GM21737 (cell line): ENCODE measurements around the gene GEMIN7.

Experiments
- ATAC-seq: cut with Tn5 transposase; IDR thresholded peaks from one replicate; pipeline ENCODE4 v1.9.1; 2021; ENCODE audit warnings: mild to moderate bottlenecking, moderate library complexity; ENCODE audit not compliant: unreplicated experiment

GEMIN7 gene

DNA sequence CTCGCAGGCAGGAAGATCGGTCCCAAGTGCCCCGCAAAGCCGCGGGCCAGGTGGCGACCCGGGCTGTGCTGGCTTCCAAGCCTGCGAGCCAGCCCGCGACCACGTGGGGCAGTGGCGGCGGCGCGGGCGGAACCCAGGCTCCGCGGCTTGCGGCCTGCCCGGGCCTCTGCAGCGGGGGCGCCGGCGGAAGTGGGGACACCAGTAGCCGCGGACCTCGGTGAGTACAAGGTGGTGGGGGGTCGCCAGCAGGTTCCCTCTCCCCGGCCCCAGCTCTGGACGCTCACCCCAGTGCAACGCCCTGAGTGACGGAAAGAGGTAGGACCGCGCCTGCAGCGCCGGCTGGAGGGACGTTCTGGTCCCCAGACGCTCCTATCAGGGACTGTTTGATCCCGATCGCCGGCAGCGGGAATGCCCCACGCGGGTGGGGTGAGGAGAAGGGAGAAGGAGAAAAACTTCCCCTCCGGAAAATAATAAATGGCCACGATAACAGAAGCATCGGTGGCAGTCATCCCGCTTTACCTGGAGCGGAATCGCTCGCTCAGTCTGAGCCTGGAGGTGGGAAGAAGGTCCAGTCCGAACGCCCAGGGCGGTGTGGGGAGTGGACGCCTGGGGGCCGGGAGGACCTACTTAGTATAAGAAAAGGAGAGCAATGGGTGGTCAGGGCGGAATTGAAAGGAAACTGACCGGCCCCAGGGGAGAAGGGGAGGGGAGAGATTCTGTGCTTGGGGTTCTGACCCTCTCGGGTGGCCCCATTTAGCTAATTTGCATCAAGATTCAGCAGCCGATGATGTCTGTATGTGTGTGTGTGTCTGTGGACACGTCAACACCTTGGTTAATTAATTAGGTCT lies at the start of gene GEMIN7:
GEMIN7 (plus strand) TSS at position 198 of the 848 bp plus-strand sequence. CDS start 10,855 bp downstream, outside the sequence.
- no peak for ATAC-seq

DNA sequence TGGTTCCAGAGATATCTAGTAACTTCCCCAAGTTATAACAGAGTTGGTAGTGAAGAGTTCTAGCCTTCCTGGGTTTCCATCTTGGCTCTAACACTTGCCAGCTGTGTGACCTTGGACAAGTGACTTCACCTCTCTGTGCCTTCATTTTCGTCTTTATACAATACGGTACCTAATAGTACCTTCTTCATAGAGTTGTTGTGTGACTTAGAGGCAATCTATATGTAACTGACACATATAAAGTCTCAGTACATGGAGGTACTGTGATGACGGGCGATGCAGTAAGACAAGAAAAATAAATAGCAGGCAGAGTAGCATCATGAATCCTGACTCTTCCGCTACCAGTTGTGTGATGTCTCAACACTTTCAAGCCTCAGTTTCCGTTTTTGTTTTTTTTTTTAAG lies 48.2 kb upstream of the GEMIN7 start:
- no peak for ATAC-seq

DNA sequence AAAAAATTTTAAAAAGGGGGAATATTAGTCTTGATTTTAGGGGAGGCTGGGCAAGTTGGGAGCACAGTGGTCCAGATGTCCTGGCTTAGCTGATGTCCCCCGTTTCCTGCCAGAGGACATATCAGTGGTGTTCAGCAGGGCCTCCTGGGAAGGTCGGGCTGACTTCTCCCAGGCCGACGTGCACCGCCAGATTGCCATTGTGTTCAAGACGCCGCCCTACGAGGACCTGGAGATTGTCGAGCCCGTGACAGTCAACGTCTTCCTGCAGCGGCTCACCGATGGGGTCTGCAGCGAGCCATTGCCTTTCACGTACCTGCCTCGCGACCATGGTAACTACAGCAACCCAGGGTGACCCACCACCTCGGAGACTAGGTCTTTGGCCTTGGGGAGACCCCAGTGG lies 46.6 kb upstream of the GEMIN7 start:
- no peak for ATAC-seq

DNA sequence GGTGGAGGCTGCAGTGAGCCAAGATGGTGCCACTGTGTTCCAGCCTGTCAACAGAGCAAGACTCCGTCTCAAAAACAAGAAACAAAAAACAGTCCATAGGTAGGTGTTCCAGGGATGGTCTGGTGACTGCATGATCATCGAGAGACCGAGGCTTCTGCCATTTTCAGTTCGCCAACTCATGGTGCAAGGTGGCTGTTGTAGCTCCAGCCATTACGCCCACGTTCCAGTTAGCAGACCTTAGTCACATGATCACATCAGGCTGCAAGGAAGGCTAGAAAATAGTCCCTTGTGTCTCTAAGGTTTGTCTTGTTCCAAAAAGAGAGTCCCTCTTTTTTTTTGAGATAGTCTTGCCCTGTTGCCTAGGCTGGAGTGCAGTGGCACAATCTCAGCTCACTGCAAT lies 43.3 kb upstream of the GEMIN7 start:
- no peak for ATAC-seq

DNA sequence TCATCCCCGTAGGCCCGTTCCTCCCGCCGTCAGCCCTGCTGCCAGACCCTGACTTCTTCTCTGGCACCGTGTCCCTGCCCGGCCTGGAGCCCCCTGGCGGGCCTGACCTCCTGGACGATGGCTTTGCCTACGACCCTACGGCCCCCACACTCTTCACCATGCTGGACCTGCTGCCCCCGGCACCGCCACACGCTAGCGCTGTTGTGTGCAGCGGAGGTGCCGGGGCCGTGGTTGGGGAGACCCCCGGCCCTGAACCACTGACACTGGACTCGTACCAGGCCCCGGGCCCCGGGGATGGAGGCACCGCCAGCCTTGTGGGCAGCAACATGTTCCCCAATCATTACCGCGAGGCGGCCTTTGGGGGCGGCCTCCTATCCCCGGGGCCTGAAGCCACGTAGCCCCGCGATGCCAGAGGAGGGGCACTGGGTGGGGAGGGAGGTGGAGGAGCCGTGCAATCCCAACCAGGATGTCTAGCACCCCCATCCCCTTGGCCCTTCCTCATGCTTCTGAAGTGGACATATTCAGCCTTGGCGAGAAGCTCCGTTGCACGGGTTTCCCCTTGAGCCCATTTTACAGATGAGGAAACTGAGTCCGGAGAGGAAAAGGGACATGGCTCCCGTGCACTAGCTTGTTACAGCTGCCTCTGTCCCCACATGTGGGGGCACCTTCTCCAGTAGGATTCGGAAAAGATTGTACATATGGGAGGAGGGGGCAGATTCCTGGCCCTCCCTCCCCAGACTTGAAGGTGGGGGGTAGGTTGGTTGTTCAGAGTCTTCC lies 41.5 kb upstream of the GEMIN7 start:
- no peak for ATAC-seq

GRCh38 chr19:45038931-45039893 lies 39.8 kb upstream of the GEMIN7 start, which contains the start of gene CLASRP:
CLASRP (plus strand) TSS chr19:45039045; CDS start chr19:45040213, 1,168 bp downstream.
- ATAC-seq, result peak; percentile 69

- ATAC-seq, result no peak
Observed at GRCh38 chr19:45040059-45040771, 38.8 kb upstream of the GEMIN7 start.

DNA sequence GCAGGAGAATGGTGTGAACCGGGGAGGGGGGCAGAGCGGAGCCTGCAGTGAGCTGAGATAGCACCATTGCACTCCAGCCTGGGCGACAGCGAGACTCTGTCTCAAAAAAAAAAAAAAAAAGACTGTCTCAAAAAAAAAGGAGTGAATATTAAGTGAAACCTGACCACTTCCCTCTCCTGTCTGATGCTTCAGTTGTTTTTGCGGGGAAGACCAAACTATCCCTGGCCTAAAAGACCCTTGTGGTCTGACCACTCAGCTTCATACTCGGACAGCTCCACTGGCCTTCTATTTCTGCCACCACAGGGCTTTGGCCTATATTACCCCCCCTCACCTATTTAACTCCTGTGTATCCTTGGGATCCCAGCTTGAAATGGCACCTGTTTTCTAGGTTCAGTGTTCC lies 37.9 kb upstream of the GEMIN7 start:
- no peak for ATAC-seq

DNA sequence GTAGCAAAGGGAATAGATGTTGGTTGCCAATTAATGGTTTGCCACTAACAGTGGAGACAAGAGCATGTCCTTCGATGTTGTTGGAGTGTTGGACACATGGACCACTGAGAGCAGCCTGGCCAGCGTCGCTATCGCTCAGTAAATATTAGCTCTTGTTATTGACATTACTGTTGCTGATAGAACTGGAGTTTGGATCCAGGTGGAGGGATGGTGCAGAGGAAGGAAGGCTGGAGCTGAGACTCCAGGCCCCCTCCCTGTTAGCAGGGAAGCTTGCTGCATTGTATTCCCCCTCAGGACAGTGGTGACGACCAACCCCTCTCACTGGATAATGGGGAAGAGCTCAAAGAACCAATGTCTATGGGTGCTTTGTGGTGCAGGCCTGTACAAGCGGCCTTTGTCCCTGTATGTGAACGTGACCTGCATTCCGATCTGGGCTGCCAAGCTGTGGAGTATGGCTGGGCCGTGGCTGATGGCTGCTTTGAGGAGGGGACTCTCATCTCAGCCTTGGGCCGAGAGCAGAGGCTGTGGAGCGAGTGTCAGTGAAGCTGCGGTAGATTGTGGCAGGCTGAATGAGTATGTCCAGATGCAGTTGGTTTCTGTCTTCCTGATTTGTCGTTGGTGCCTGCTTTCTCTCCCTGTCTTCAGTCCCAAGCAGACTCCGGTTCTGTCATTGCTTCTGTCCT lies 33.2 kb upstream of the GEMIN7 start:
- no peak for ATAC-seq

DNA sequence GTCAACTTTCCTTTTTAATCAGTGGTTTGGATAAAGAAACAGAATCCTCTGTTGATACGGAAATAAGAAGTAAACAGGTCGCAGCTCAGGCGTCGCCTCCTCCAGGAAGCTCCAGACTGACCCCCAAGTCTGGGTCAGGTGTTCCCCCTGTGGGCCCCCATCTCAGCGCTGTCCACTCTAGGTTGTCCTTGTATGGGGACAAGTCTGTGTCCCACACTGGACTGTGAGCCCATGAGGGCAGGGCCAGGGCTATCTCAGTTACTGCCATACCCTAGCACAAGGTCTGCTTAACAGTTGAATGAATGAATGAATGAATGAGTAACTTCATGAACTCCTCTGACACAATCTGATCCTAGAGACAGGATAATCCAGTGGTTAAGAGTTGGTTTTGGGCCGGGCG lies 32.7 kb upstream of the GEMIN7 start:
- no peak for ATAC-seq

DNA sequence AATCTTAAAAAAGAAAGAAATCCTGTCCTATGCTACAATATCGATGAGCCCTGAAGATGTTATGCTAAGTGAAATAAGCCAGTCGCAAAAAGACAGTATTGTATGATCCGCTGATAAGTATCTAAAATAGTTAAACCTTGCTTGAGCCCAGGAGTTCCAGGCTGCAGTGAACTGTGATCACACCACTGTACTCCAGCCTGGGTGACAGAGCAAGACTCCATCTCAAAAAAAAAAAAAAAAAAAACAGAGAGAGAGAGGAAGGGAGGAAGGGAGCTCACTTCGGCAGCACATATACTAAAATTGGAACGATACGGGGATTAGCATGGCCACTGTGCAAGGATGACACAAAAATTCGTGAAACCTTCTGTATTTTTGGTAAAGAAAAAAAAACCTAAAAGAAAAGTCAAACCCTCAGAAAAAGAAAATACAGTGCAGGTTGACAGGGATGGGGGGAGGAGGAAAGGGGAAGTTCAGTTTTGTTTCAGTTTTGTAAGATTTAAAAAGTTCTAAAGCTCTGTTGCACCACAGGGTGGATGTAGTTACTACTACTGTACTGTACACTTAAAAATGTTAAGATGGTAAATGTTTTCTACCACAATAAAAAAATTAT lies 31.8 kb upstream of the GEMIN7 start:
- no peak for ATAC-seq

GRCh38 chr19:45049073-45049736 lies 29.9 kb upstream of the GEMIN7 start:
- ATAC-seq, result no peak

- ATAC-seq, result no peak
Observed at GRCh38 chr19:45050036-45050435, 29.0 kb upstream of the GEMIN7 start.

DNA sequence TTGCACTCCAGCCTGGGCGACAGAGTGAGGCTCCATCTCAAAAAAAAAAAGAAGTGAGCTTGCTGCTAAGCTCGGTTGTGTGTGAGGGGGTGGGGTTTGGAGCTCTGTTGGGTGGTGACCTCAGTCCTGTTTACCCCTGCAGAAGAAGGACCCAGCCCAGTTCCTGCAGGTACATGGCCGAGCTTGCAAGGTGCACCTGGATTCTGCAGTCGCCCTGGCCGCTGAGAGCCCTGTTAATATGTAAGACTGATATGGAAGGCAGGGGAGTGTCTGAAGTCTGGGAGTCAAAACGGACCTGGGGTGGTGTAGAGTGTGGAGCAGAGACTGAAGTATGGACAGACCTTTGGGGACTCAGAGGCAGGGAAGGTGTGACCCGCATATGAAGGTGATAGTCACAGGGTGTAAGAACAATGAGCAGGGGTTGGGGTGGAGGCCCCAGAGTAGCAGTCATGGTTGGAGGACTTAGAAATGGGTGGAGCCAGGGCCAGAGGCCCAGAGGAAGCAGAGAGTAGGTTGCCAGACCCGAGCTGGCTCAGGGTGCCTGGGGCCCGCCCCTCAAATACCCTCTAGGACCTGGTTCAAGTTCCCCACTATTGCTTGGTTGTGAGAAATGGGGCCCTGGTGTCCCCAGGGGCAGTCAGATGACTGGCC lies 27.0 kb upstream of the GEMIN7 start:
- no peak for ATAC-seq

DNA sequence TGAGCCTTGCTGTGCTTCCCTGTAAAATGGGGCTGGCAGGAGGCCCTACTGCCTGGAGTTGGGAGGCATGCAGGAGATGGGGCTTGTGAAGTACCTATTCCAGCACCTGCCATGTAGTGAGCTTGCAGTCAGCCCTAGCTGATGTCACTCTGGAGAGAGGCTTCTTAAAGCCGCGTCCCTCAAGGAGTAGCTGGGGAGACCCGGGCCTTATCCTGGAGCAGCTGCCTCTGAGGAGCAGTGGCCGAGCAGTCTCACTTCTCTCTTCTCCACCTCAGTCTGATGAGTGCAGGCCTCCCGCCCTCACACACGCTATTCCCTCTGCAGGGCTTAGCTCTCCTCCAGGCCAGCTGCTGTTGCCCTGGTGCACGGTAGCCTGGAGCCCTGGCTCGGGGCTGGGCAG lies 22.2 kb upstream of the GEMIN7 start:
- ATAC-seq, result no peak

DNA sequence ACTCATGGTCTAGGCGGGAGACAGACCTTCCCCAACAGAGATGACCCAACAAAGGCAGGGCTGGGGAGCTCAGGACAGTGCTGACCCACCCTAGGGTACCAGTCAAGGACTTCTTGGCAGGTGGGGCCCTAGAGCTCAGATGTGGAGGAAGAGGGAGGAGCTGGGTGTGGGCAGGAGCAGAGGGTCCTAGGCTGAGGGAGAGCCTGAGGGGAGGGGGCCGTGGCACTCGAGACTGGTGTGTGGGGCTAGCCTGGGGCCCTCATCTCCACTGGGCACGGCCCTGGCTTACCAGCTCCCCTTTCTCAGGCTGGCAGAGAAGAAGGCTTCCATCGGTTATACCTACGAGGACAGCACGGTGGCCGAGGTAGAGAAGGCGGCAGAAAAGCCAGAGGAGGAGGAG lies 21.6 kb upstream of the GEMIN7 start:
- ATAC-seq, result no peak

DNA sequence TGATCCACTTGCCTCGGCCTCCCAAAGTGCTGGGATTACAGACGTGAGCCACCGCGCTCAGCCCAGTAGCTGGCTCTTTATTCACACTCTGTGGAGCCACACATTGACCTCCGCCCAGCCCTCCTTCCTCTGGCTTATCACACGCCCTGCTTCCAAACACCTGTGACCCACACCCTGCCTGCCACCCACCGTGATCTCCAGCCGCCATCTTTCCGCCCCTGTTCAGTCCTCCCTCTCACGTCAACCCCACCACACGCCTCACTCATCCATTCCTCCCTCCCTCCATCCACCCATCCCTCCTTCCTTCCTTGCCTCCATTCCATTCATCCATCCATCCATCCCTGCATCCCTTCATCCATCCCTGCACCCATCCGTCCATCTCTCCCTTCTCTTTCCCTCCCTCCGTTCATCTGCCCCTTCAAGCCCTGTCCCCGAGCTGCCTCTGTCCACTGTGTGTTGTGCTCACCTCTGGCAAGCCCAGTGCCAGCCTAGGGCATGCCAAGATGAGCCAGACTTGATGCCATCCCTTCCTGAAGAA lies 20.4 kb upstream of the GEMIN7 start:
- no peak for ATAC-seq
